Stimulated activated CD4-positive, alpha-beta T cell treated with anti-CD3 and anti-CD28 coated beads, Interleukin-1b, Interleukin-23, amount 100 ng/mL, for 24 hours (primary cell): Measurements from ENCODE around the gene PSMB3.

Source experiments
- DNase-seq, 4 experiments: peaks; one replicate each; pipeline ENCODE4 v3.0.0-alpha.2; 2020; ENCODE audit warnings: low read depth in 4 of 4, low spot score in 1 of 4

Gene PSMB3

DNA sequence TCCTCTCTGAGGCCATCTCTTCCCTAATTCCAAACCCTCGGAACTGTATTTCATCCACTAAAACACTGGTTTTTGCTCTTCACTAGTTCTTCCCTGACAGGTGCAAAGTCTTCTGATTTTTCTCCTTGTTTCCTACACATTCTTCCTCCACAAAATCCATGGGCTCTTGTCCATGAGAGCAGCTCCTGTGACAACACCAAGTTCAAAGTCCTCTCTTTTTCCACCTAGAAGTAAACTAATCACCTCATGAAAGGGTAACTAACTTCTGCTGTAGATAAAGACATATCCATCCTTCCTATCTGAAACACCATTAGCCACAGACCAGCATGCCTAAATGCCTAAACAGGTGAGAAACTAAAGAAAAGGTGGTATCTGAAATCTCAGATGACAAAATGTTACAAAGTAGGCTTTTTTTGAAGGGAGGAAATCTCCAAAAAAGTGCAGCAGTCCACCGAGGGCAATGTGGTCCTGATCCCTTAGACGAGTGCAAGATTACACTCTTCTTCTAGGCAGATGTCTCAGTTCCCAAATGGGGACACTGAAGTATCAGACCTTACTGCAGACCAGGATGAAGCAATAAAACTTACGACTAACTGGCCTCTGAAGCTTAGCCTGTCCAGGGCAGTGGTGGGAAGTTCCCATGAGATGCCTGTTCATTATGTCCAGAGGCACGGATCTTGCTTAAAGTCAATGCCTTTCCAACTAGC lies 44.1 kb downstream of the PSMB3 start:
- DNase-seq, result no peak

DNA sequence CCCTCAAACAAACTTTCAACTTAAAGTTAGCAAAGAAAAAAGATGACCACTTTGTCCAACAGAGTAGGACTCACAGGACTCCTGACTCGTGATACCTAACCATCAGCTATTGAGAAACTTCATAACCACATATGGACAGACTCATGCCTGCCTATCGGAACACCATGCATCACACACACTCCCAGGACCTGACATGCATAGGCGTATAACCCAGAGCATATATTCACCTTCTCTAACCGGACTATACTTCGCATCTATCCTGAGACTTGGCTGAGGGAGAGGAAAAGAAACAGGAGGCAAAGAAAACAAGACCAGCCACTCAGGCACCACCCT lies 44.6 kb downstream of the PSMB3 start:
- no peak for DNase-seq

DNA sequence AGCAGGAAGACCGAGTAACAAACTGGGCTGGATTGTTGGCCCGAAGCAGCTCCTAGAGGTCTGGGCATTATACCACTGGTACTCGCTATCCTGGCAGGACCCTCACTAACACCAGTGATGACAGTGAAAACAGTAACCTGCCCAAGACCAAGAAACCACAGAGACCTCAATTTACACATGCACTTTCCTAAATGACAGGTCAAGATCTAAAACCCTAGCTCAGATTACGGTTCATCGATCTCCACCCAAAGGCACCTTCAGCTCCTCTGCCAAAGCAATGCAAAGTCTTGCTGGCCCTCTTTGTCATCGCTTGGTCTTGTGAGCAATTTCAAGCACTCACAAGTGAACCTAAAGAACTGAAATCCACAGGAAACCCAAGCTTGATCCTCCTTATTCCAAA lies 45.3 kb downstream of the PSMB3 start:
- no peak for DNase-seq

DNA sequence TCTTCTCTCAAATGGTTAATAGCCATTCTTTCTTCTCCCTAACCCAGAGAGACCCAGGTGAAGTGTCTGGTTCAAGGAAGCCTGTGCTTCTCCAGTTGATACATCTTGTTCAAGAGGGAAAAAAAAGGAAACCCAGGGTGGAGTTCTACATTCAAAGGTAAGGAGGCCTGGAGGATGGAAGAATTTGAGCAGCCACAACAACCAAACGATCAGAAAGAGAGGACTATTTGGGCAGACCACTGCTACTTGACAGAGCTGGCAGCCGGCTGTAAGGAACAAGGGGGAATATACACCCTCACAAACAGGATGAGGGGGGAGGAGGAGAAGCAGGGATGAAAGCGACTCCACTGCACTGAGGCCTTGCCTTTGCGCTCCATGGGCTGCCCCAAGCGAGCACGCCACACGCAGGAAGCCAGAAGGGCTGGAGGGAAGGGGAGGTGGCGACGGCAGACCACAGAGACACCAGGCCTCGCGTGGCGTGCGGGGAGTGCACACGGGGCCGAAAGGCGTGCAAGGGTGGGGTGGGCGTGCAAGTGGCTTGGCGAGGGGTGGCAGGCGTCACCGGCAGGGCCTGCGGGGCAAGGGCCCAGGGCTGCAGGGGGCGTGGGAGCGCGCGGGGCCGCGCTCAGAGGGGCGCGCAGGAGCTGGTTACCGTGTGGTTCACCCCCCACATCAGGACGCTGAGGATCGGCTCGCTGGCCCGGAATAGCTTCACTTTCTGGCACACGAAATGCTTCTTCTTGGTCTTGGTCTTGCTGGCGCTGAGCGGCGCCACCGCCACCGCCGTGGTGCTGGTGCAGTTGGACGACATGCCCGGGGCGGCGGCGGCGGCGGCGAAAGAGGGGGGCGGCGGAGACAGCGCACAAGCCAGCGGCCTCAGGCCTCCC lies 46.3 kb downstream of the PSMB3 start:
- peak; percentile 5 to 33 (median 20) for DNase-seq

DNA sequence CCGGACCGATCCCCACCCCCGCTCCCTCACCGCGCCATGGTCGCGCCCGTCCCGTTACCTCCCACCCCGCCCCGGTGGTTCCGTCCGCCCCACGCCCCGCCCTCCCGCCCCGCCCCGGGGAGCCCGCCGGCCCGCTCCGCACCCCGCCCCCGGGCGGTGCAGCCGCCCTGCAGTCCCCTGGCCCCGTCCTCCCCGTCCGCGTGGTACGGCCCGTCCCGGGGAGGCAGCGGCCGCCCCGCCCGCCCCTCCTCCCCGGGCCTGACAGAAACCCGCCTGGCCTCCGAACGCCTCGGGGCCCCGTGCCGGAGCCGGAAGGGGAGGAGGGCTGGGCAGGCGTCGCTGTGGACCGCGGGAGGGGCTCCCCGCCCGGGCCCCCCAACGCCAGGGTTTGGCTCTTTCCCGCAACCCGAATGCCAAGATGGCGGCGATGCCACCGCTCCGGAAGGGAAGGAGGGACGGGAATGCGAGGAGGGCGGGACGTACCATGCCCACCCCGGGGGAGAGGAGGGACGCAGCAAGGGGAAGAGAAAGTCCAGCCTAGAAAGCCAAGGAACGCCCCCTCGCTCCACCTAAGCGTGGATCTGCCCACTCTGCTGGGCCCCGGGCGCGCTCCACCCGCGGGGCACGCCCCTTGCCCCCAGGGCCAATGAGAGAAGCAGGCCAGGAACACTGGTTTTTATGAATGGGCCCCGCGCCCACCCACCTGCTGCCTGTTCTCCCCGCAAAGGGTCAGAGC lies 47.1 kb downstream of the PSMB3 start, which contains the start of gene PIP4K2B:
TSS of gene PIP4K2B (minus strand) at position 56 of the 736 bp plus-strand sequence. CDS start 132 bp downstream, outside the sequence.
- DNase-seq, result peak; percentile 57 to 90 (median 73)

DNA sequence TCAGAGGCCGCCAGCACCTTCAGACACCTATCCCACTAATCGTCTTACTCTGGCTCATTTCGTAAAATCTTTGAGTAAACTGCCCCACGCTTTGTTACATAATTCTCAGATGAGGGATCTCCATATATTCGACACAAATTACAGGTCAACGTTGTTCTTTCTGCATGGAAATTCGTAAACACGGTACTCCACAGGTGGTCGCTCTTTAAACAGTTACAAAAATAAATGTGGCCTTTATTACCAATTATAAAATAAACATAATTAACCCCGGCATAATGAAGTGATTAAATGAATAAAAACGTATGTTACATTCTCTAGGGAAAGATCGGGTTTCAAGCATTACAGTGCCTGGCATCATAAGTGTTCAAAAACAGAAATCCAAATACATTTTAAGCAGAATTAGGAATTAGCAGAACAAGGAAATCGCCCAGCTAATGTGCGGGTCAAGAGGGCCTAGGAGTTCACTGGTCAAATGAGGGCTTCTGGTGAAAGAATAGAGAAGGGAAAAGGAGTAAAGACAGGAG lies 47.8 kb downstream of the PSMB3 start:
- DNase-seq, result no peak

DNA sequence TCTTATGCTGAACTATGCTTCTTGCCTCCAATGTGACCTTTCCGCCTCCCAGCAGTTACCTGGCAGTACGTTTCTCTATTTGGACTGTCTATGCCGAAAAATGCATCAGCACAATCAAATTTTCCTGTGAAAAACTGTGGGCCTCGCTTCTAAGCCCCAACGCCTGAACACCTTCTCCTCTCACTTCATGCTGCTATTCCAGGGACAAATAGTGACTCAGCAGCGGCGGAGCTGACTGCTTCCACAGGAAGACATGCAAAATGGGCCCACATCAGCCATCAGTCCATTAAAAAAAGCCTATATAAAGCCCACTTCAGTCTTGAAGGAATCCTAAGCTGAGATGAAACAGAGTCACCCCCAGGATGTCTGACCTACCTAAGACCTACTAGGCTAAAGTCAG lies 57.3 kb downstream of the PSMB3 start:
- DNase-seq, result no peak
